Suprapubic skin (tissue), 3 donors: Measurements from ENCODE around the gene LAMC3.

ENCODE experiments used
- POLR2A ChIP-seq, 2 donors: fragments of 450-650 bp; IDR thresholded peaks; one replicate each; pipeline ENCODE4 v1.6.1; 2017; ENCODE audit warnings: antibody characterized with exemption in 2 of 2, mild to moderate bottlenecking in 2 of 2, moderate library complexity in 2 of 2
- TF ChIP-seq, protein P1 (sequence below), 2 donors: fragments of 200-600 bp in 1 of 2; fragments of 450-650 bp in 1 of 2; sonication (generic) in 1 of 2; IDR thresholded peaks; one replicate each; pipeline ENCODE4 v1.5.1; 2016 to 2019; ENCODE audit warnings: antibody characterized with exemption in 2 of 2, mild to moderate bottlenecking in 1 of 2, moderate library complexity in 1 of 2

DNA sequence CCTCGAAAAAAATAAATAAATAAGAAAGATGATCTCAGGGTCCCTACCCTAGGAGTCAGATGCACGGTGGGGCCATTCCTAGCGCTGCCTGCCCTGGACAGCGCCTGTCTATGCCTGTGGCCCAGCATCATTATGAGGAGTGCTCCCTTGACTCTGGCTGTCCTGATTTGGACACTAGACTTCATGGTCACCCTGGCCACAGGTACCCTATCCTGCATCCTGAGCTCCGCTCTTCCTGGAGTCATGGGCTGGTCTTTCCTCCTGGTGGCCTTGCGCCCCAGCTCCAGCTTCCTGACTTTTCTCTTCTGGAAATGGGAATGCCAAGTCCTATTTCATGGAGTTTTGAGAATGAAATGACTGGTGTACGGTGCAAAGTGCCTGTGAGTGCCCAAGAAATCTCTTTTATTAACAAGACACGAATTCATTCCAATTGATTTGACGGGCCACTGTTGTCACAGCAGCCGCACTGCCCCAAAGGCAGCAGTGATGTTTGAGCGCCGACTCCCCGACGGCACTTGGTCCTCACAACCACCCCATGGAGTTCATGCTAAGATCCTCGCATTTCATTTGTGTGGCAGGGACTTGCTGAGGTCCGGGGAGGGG lies 86.8 kb downstream of the LAMC3 start:
- TF ChIP-seq, protein P1, sequence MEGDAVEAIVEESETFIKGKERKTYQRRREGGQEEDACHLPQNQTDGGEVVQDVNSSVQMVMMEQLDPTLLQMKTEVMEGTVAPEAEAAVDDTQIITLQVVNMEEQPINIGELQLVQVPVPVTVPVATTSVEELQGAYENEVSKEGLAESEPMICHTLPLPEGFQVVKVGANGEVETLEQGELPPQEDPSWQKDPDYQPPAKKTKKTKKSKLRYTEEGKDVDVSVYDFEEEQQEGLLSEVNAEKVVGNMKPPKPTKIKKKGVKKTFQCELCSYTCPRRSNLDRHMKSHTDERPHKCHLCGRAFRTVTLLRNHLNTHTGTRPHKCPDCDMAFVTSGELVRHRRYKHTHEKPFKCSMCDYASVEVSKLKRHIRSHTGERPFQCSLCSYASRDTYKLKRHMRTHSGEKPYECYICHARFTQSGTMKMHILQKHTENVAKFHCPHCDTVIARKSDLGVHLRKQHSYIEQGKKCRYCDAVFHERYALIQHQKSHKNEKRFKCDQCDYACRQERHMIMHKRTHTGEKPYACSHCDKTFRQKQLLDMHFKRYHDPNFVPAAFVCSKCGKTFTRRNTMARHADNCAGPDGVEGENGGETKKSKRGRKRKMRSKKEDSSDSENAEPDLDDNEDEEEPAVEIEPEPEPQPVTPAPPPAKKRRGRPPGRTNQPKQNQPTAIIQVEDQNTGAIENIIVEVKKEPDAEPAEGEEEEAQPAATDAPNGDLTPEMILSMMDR (IDR thresholded peaks at IDR 0.05) = no peak
- no peak for TF ChIP-seq POLR2A (IDR thresholded peaks at IDR 0.05)
